NCI-H1105 treated with DMSO at 0.1 percent for 48 hours (cell line): Measurements from ENCODE around the gene SLC10A6.
"Not testable (repeated sequence)": the region's sequence is repeated elsewhere in the genome, so short reads cannot be mapped to it uniquely, and the experiment has no call there.

Source experiments
- DNase-seq: peaks from one replicate; lab custom pipeline; 2025; lab: John Stamatoyannopoulos, UW

The SLC10A6 gene

DNA sequence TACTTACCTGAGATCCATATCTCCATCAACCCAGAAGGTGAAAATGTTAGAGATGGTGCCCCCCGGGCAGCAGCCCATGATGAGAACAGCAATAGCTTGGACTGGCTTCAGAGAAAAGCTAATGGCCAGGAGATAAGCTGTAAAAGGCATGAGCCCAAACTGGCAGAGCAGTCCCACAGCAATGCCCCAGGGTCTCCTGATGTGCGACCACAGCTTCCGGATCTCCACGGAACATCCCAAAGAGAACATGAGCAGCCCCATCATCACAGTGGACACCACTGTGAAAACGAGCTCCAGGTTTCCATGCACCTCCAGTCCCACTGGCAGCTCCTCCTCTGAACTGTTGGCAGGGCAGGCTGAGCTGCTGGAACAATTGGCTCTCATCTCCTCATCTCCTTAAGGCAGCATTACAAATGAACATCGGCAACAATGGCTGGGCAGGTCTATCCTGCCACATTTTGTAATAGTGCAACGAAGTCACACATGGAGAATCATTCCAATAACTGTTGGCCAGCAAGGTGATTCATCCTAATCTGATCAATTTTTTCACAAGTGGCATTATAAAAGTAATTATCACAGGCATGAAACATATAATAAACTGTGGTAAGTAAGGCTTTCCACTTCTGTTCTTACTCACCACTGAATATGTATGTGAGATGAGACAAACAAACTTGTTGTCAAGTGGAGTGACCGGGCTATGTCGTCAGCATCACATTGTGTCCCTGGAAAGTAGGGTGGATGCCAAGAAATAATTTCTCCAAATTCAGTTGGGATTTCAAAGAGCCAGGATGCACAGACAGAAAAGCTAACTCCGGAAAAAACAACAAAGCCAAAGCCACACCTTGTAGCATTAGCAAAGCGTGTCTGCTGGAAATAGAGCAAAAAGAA is at the start of gene SLC10A6:
Gene SLC10A6, minus strand, starts transcription at position 653 of the 888 bp plus-strand sequence. Its CDS starts 269 bp downstream, at position 384.
- no peak for DNase-seq

DNA sequence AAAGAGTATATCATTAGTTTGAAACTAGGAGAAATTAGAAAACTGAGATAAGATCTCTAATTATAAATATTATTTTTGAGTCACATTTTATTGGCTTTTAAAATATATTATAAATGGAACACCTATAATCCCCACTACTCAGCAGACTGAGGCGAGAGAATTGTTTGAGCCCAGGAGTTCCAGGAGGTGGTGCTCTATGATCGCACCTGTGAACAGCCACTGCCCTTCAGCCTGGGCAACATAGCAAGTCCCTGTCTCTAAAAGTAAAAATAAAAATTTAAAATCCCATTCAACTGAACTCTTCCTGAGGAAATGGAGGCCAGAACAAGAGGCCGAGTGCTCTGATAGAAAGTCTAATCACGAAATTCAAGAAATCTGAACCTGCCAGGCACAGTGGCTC is 49.4 kb upstream of the SLC10A6 start:
- peak; percentile 6 for DNase-seq

GRCh38 chr4:86896596-86896995 is 47.4 kb upstream of the SLC10A6 start:
- DNase-seq: no peak

DNA sequence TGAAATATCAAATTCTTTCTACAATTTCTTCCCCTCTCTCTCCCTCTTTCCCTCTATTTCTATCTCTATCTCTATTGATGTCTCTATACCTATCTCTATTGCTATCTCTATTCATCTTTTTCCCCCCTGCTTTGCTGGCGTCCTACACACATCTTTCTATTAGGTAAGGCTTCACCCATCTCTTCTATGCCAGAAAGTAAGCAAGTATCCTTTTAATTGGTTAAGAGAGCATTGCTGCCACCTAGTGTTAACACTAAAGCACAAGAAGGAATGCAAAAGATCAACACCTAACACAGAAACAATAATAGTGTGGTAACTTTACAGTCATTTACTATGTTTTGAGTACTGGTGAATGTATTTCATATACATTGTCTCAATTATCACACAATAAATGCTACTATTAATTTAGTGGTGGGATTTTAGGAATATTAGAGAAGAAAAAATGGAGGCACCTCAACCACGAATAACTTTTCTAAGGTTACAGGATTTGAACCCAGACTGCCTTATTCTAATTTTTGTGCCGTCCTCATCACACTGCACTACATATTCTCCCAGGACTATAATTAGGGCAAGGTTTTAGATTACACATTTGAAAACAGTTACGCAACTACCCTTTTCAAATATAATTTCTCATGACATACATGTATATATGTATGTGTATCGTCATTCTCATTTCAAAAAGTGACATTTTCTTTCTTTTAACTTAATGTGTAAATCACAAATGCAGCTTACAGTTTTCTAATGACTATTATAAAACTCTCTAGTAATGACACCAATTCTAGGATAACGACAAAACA is 46.7 kb upstream of the SLC10A6 start:
- peak; percentile 75 for DNase-seq

GRCh38 chr4:86894455-86894854 is 45.3 kb upstream of the SLC10A6 start:
- DNase-seq: no peak

GRCh38 chr4:86893136-86893535 is 44.0 kb upstream of the SLC10A6 start:
- DNase-seq: no peak

GRCh38 chr4:86892636-86892960 is 43.4 kb upstream of the SLC10A6 start:
- no peak for DNase-seq

GRCh38 chr4:86891762-86892635 is 42.8 kb upstream of the SLC10A6 start, which contains the start of gene C4orf36:
TSS of gene C4orf36 (minus strand) at chr4:86892422. CDS start at chr4:86891520, 902 bp downstream.
- peak; percentile 62 for DNase-seq

DNA sequence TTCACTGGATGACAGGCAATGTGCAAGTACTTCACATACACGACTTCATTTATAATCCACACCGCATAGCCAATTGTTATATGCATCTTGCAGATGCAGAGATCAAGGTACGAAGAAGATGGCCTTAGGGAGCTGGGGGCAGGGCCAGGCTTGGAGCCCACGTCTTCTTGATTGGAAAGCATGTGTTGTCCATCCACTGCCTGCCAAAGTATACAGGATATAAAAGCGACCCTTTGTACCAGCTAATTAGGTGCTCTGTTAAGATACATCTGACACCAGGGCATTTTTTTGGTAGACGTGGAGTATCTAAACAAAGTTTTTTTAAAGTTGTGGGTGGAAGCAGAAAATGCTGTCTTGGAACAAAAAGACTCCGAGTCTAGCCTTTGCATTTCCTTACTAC is 41.6 kb upstream of the SLC10A6 start:
- DNase-seq: no peak

GRCh38 chr4:86879641-86880040 is 30.5 kb upstream of the SLC10A6 start:
- DNase-seq: no peak

- no peak for DNase-seq
Observed at GRCh38 chr4:86878640-86879039, 29.5 kb upstream of the SLC10A6 start.

GRCh38 chr4:86876894-86877685 is 27.9 kb upstream of the SLC10A6 start:
- DNase-seq: no peak

DNA sequence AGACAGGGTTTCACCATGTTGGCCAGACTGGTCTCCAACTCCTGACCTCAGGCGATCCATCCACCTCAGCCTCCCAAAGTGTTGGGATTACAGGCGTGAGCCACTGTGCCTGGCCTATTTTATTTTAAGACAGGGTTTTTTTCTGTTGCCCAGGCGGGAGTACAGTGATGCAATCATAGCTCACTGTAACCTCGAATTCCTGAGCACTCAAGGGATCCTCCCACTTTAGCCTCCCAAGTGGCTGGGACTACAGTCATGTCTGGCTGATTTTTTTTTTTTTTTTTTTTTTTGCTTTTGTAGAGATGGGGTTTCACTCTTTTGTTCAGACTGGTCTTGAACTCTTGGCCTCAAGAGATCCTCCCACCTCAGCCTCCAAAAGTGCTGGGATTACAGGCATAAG is 26.3 kb upstream of the SLC10A6 start:
- not testable (repeated sequence) for DNase-seq

- no peak for DNase-seq
Observed at GRCh38 chr4:86872135-86872534, 23.0 kb upstream of the SLC10A6 start.

GRCh38 chr4:86870442-86871069 is 21.4 kb upstream of the SLC10A6 start:
- DNase-seq: no peak

DNA sequence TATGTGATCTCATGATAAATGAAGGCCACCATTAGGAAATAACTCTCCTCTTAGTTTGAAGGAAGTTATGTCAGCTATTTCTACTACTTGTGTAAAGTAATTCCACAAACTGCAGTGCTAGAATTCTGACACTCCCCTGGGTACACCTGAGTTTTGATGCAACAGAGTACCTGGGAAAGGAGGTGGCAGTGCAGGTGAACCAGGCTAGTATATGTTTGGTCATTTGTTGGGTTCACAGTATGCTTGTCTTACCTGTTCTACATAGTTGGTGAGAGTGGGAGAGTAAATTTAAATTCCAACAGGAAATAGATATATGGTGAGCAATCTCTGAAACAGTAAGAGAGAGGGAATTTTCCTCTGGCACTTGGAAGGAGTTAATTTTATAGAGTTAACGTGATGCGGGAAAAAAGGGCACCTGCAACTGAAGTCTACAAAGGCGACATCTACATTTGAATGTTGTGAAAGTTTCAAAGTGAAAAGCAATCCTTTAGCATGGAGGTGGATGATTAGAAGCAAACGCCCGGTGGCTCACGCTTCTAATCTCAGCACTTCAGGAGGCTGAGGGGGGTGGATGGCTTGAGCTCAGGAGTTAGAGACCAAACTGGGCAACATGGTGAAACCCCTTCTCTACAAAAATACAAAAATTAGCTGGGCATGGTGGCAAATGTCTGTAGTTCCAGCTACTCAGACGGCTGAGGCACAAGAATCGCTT is 8.3 kb upstream of the SLC10A6 start:
- no peak for DNase-seq

DNA sequence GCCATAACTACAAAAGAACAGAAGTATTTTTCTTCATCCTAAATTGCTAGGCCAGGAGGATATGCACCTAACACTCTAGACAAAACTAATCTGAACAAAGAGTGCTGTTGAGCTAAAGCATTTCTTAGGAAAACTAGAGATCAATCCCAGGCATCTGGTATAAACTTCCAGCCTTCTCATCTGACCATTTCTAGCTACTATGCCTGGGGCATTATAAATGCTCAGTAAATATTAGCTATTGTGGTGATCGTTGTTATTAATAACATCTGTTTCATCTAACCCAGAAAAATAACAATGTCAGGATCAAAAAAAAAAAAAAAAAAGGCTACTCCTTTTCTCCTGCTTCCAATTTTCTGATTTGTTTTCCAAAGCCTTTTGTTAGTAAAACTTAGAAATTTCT is 7.7 kb upstream of the SLC10A6 start:
- DNase-seq: no peak

GRCh38 chr4:86855572-86855971 is 6.4 kb upstream of the SLC10A6 start:
- DNase-seq: no peak

DNA sequence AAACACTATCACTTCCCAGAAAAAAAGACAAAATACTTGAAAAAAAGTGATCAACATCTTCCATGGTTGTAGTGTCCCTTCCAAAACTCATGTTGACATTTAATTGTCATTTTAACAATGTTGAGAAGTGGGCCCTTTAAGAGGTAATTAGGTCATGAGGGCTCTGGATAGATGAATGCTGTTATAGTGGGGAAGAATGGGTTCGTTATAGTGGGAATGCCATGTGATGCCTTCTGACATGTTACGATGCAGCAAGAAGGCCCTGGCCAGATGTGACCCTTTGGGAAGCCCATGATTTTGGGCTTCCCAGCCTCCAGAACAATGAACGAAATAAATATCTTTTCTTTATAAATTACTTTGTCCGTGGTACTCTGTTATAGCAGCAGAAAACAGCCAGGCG is 4.0 kb upstream of the SLC10A6 start:
- DNase-seq: no peak

DNA sequence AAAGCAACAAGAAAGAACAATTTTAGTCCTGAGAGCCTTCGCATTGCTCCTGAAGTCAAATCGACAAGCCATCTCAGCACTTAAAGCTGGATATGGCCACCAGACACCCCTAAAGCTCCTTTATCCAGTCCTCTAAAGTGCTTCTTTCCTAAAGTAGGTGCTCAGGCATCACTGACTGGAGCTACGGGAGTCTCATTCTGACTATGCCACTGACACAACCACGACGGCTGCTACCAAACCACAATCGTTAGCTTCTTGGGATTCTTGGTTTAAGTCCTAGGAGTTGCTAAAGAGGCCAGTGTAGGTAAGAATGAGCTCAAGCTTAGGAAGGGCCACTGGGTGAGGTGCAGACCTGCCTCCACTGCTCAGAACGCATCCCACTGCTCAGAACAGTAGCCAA is 1.0 kb downstream of the SLC10A6 start:
- DNase-seq: no peak
